Adipocyte (in vitro differentiated cells): ENCODE measurements around the gene RNF146.
A peak's percentile ranks its signal among the peaks of the same experiment; 100 is the strongest.

Experiments
- DNase-seq: peaks from one replicate; pipeline ENCODE4 v3.0.0-alpha.2; 2015; ENCODE audit warnings: low read depth
- H3K27me3 ChIP-seq: replicated peaks from 2 replicates; pipeline ENCODE4 v1.7.0; 2013; ENCODE audit warnings: mild to moderate bottlenecking, low read length, moderate library complexity; ENCODE audit not compliant: control insufficient read depth, insufficient read depth
- H3K36me3 ChIP-seq: 2 replicates; pipeline ENCODE4 v1.7.0; 2013; ENCODE audit warnings: low read length, mild to moderate bottlenecking, moderate library complexity; ENCODE audit not compliant: control insufficient read depth, insufficient read depth, severe bottlenecking
- H3K4me1 ChIP-seq: 2 replicates; pipeline ENCODE4 v1.7.0; 2013; ENCODE audit warnings: mild to moderate bottlenecking, low read length, moderate library complexity; ENCODE audit not compliant: control insufficient read depth, insufficient read depth
- H3K4me3 ChIP-seq: 2 replicates; pipeline ENCODE4 v1.7.0; 2013; ENCODE audit warnings: mild to moderate bottlenecking, low read length, moderate library complexity
- H3K9ac ChIP-seq: 2 replicates; pipeline ENCODE4 v1.7.0; 2013; ENCODE audit warnings: mild to moderate bottlenecking, low read length, moderate library complexity
- H3K9me3 ChIP-seq: 2 replicates; pipeline ENCODE4 v1.7.0; 2013; ENCODE audit warnings: mild to moderate bottlenecking, low read length, moderate library complexity; ENCODE audit not compliant: control insufficient read depth

Gene RNF146

DNA sequence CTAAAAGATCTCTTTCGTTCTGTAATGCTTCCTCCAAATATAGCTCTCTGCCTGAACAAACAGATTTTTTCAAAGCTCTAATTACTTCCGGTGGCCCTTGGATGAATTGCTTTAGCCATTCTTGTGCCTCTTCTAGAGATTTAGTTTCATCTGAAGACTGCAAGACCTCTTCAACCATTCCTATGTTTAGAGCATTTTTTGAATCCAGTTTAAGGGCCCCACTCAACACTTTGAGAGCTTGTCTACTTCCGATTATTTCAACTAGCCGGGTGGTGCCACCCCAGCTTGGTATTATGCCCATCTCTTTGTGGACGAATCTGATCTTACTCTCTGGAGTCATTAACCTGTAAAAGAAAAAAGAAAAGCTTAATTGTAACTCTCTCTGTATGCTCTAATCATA, 23.3 kb downstream of the RNF146 start:
- H3K36me3 ChIP-seq = peaks cover 80% of the 10 kb centered on the region
- no peak for DNase-seq
- no peaks in the 10 kb centered on the region for H3K27me3 ChIP-seq

DNA sequence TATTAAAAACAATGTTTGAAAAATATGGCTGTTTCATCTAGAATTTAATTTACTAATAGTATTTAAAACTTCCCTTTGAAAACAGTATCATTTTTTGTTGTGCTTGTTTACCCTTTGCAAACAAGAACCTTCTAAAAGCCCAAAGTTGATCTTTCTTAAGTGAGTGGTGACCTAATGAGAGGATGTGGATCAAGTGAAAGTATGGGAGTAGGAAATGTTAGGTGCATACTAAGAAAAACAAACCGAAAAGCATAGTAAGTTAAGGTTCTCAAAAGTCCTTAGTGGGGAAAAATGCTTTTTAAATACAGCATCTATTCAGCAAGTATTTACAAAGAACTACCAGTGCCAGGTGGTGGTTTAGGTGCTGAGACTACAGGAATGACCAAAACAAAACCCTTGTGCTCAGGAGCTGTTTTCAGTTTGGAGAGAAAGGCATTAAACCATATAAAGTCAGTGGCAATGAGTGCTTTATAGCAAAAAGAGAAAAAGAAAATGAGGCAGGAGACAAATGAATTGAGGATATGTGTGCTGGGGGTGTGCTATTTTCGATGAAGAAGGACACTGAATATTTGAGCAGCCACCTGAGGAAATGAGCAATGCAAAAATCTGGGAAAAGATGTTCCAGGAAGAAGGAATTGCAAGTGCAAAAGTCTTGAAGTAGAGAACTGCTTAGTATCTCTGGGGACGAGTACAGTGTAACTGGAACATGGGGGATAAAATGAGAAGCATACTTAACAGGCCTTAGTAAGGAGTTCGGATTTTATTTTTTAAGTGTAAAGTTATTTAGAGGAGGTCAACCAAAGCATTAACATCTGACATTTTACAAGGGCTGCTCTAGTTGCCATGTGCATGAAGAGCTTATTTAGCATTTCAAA, 24.0 kb downstream of the RNF146 start:
- Histone ChIP-seq H3K36me3 (peaks cover 80% of the 10 kb centered on the region), H3K9ac (peak overlapping the region; percentile 25), H3K4me1 (peaks cover 41% of the 10 kb centered on the region), H3K4me3 (peak overlapping the region; percentile 14), H3K9me3 (no peaks in the 10 kb centered on the region), H3K27me3 (no peaks in the 10 kb centered on the region)
- no peak for DNase-seq

More for the DNA sequence above, 23.3 kb downstream of the RNF146 start:
- no peak overlapping the region for H3K4me3 ChIP-seq
- peaks cover 41% of the 10 kb centered on the region for H3K4me1 ChIP-seq
- no peak overlapping the region for H3K9ac ChIP-seq
- H3K9me3 ChIP-seq = no peaks in the 10 kb centered on the region

DNA sequence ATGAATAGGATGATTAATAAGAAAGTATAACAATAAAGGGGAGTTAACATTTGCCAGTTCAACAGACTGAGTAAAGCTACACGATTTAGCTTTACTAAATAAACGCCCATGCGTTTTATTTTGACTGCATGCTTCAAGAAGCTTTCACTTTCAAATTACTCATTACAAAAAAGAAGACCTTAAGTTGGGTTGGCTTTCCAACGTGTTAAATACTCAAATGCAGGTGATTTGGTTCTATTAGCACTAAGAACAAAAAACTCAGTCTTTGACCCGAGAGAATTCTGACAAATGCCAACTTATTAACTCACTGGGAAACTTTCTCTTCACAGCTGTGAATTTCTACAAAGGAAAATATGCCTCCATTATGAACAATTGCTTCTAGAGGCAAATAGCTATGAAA, 24.8 kb downstream of the RNF146 start:
- Histone ChIP-seq H3K27me3 (no peaks in the 10 kb centered on the region), H3K4me3 (peak overlapping the region; percentile 14), H3K4me1 (peaks cover 41% of the 10 kb centered on the region), H3K9ac (peak overlapping the region; percentile 25), H3K9me3 (no peaks in the 10 kb centered on the region), H3K36me3 (peaks cover 79% of the 10 kb centered on the region)
- no peak for DNase-seq

DNA sequence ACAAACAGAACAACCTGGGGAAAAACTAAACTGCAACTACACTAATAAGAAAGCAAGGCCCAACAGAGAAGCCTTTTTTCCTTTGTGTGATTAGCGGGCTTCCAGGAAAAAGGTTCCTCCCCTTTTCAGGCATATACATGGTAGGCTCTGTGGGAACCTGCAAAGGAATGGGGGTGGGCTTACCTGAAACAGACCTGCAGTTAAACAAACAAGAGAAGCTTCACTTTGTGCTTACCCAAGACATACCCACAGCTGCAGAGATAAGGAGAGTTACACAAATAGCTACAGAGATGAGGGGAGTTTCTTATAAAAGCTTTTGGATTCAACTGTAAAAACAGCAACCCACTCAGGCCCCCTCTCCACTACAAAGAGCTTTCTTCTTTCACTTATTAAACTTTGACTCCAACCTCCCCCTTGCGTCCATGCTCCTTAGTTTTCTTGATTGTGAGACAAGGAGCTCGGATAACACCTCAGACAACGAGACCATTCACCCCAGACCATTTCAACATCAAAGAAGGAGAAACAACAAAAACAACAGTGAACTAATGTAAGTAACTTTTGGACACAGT, 30.9 kb downstream of the RNF146 start:
- peaks cover 24% of the 10 kb centered on the region for H3K4me1 ChIP-seq
- peaks cover 69% of the 10 kb centered on the region for H3K36me3 ChIP-seq
- no peak overlapping the region for H3K9ac ChIP-seq
- no peaks in the 10 kb centered on the region for H3K9me3 ChIP-seq
- H3K27me3 ChIP-seq = no peaks in the 10 kb centered on the region
- H3K4me3 ChIP-seq = no peak overlapping the region
- no peak for DNase-seq

DNA sequence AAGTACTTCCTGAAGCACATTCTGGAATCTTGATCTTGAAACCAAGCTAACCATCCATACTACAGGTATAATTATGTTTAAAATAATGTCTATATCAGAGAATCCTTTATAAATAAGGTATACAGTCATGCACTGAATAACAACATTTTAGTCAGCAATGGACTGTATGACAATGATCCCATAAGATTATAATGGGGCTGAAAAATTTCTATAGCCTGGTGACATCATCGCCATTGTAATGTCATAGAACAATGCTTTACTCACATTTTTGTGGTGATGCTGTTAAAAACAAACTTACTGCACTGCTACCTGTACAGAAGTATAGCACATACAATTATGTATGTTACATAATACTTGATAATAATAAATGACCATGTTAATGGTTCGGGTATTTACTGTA, 31.8 kb downstream of the RNF146 start:
- H3K27me3 ChIP-seq = no peaks in the 10 kb centered on the region
- DNase-seq = no peak
- peaks cover 62% of the 10 kb centered on the region for H3K36me3 ChIP-seq
- H3K4me1 ChIP-seq = peaks cover 24% of the 10 kb centered on the region
- no peak overlapping the region for H3K4me3 ChIP-seq
- H3K9me3 ChIP-seq = no peaks in the 10 kb centered on the region
- H3K9ac ChIP-seq = no peak overlapping the region

GRCh38 chr6:127299522-127300240, 33.0 kb downstream of the RNF146 start:
- Histone ChIP-seq H3K27me3 (no peaks in the 10 kb centered on the region), H3K36me3 (peaks cover 59% of the 10 kb centered on the region), H3K4me3 (peak overlapping the region; percentile 30), H3K9me3 (no peaks in the 10 kb centered on the region), H3K4me1 (peaks cover 24% of the 10 kb centered on the region), H3K9ac (peak overlapping the region; percentile 6)
- DNase-seq = peak; percentile 48

- H3K9me3 ChIP-seq = no peaks in the 10 kb centered on the region
- H3K36me3 ChIP-seq = peaks cover 59% of the 10 kb centered on the region
- peaks cover 24% of the 10 kb centered on the region for H3K4me1 ChIP-seq
- no peaks in the 10 kb centered on the region for H3K27me3 ChIP-seq
- peak overlapping the region; percentile 30 for H3K4me3 ChIP-seq
- peak overlapping the region; percentile 6 for H3K9ac ChIP-seq
- DNase-seq = peak; percentile 82
Observed at GRCh38 chr6:127300411-127300810, 33.7 kb downstream of the RNF146 start.

DNA sequence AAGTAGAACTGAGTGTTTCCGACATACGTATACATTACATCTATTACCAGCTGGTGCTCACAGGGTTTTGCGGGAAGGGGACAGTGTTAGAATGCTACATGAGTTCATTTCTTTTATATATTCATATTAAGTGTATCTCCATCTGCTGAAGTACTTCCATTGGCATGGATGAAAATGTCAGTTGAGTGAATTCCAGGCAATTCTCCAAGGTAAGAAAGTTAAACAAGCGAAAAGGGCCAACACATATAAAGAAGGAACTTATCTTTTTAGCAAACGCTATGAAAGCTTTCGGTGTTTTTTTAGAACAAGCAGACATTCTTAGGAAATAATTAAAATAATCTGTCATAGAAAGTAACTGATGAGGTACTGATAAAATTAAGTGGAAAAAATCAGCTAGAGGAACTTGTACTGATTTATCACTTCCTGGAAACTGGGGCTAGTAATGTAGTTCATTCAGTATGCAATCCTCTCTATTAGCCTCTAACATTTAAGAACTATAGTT, 34.6 kb downstream of the RNF146 start:
- Histone ChIP-seq H3K9ac (peak overlapping the region; percentile 5), H3K27me3 (no peaks in the 10 kb centered on the region), H3K36me3 (peaks cover 59% of the 10 kb centered on the region), H3K9me3 (no peaks in the 10 kb centered on the region), H3K4me1 (peaks cover 24% of the 10 kb centered on the region), H3K4me3 (no peak overlapping the region)
- peak; percentile 4 for DNase-seq

- peaks cover 50% of the 10 kb centered on the region for H3K36me3 ChIP-seq
- H3K4me3 ChIP-seq = no peak overlapping the region
- H3K9me3 ChIP-seq = peaks cover 3% of the 10 kb centered on the region
- H3K27me3 ChIP-seq = no peaks in the 10 kb centered on the region
- H3K4me1 ChIP-seq = peaks cover 24% of the 10 kb centered on the region
- no peak overlapping the region for H3K9ac ChIP-seq
- peak; percentile 85 for DNase-seq
Observed at GRCh38 chr6:127302728-127303660, 36.3 kb downstream of the RNF146 start.

- Histone ChIP-seq H3K4me1 (peaks cover 23% of the 10 kb centered on the region), H3K9ac (no peak overlapping the region), H3K9me3 (peaks cover 12% of the 10 kb centered on the region), H3K4me3 (no peak overlapping the region), H3K36me3 (peaks cover 50% of the 10 kb centered on the region), H3K27me3 (no peaks in the 10 kb centered on the region)
- DNase-seq = no peak
Observed at GRCh38 chr6:127303917-127304316, 37.3 kb downstream of the RNF146 start.
